HL-60 (cell line): ENCODE results near the gene IQCE.

Experiments
- DNase-seq, 2 experiments: peaks; one replicate each; pipeline ENCODE4 v3.0.0-alpha.2; 2010 to 2020; ENCODE audit warnings: low read depth in 1 of 2, low spot score in 1 of 2
- H3K27ac ChIP-seq: fragments of 250-450 bp; sonication (Bioruptor Pico); replicated peaks from 2 replicates; pipeline ENCODE4 v1.5.1; 2020; ENCODE audit warnings: mild to moderate bottlenecking, moderate library complexity
- H3K27me3 ChIP-seq: fragments of 250-450 bp; sonication (Bioruptor Pico); 2 replicates; pipeline ENCODE4 v1.5.1; 2021; ENCODE audit warnings: mild to moderate bottlenecking, moderate library complexity; ENCODE audit not compliant: insufficient read depth, poor library complexity, severe bottlenecking
- H3K4me3 ChIP-seq: replicated peaks from 2 replicates; pipeline ENCODE4 v1.5.1; 2011; ENCODE audit warnings: mild to moderate bottlenecking, control low read depth, low read length; ENCODE audit not compliant: insufficient read depth
- GABPA ChIP-seq: IDR thresholded peaks from 2 replicates; pipeline ENCODE4 v1.6.1; 2012; ENCODE audit warnings: low read depth
- POLR2AphosphoS5 ChIP-seq: IDR thresholded peaks from 2 replicates; pipeline ENCODE4 v1.6.1; 2012; ENCODE audit warnings: low read depth
- SPI1 ChIP-seq: IDR thresholded peaks from 2 replicates; pipeline ENCODE4 v1.6.1; 2012; ENCODE audit warnings: low read depth, mild to moderate bottlenecking, borderline replicate concordance
- TF ChIP-seq, protein P1 (sequence below): IDR thresholded peaks from 2 replicates; pipeline ENCODE4 v1.6.1; 2012; ENCODE audit warnings: low read depth; ENCODE audit not compliant: insufficient replicate concordance
- TF ChIP-seq, protein P2 (sequence below): IDR thresholded peaks from one replicate; pipeline ENCODE4 v1.5.1; 2011; ENCODE audit warnings: low read length, control low read depth, inconsistent platforms; ENCODE audit not compliant: insufficient read depth

Gene IQCE

DNA sequence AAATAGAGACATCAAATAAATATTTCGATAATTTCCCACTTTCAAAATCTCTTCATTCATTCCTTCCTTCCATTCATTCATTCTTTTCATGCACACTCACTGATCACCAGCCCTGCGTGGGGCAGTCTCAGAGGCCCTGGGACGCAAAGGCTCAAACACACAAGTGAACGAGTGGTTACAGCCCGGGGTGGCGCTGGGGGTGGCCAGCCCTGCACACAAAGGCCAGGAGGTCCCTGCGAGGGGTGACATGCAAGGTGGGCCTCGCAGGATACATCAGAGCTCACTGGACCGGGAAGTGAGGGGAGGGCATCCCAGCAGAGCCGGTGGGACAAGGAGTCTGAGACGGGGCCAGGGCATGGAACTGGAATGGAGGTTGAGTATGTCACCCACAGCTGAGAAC is 43.1 kb downstream of the IQCE start:
- H3K4me3 ChIP-seq, result no peak overlapping the region
- no peaks in the 10 kb centered on the region for H3K27me3 ChIP-seq
- no peak for TF ChIP-seq SPI1
- TF ChIP-seq, protein P1, sequence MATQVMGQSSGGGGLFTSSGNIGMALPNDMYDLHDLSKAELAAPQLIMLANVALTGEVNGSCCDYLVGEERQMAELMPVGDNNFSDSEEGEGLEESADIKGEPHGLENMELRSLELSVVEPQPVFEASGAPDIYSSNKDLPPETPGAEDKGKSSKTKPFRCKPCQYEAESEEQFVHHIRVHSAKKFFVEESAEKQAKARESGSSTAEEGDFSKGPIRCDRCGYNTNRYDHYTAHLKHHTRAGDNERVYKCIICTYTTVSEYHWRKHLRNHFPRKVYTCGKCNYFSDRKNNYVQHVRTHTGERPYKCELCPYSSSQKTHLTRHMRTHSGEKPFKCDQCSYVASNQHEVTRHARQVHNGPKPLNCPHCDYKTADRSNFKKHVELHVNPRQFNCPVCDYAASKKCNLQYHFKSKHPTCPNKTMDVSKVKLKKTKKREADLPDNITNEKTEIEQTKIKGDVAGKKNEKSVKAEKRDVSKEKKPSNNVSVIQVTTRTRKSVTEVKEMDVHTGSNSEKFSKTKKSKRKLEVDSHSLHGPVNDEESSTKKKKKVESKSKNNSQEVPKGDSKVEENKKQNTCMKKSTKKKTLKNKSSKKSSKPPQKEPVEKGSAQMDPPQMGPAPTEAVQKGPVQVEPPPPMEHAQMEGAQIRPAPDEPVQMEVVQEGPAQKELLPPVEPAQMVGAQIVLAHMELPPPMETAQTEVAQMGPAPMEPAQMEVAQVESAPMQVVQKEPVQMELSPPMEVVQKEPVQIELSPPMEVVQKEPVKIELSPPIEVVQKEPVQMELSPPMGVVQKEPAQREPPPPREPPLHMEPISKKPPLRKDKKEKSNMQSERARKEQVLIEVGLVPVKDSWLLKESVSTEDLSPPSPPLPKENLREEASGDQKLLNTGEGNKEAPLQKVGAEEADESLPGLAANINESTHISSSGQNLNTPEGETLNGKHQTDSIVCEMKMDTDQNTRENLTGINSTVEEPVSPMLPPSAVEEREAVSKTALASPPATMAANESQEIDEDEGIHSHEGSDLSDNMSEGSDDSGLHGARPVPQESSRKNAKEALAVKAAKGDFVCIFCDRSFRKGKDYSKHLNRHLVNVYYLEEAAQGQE, result no peak
- no peak for TF ChIP-seq POLR2AphosphoS5
- no peak for TF ChIP-seq GABPA
- TF ChIP-seq, protein P2, sequence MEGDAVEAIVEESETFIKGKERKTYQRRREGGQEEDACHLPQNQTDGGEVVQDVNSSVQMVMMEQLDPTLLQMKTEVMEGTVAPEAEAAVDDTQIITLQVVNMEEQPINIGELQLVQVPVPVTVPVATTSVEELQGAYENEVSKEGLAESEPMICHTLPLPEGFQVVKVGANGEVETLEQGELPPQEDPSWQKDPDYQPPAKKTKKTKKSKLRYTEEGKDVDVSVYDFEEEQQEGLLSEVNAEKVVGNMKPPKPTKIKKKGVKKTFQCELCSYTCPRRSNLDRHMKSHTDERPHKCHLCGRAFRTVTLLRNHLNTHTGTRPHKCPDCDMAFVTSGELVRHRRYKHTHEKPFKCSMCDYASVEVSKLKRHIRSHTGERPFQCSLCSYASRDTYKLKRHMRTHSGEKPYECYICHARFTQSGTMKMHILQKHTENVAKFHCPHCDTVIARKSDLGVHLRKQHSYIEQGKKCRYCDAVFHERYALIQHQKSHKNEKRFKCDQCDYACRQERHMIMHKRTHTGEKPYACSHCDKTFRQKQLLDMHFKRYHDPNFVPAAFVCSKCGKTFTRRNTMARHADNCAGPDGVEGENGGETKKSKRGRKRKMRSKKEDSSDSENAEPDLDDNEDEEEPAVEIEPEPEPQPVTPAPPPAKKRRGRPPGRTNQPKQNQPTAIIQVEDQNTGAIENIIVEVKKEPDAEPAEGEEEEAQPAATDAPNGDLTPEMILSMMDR, result no peak
- no peak for DNase-seq
- no peak overlapping the region for H3K27ac ChIP-seq

DNA sequence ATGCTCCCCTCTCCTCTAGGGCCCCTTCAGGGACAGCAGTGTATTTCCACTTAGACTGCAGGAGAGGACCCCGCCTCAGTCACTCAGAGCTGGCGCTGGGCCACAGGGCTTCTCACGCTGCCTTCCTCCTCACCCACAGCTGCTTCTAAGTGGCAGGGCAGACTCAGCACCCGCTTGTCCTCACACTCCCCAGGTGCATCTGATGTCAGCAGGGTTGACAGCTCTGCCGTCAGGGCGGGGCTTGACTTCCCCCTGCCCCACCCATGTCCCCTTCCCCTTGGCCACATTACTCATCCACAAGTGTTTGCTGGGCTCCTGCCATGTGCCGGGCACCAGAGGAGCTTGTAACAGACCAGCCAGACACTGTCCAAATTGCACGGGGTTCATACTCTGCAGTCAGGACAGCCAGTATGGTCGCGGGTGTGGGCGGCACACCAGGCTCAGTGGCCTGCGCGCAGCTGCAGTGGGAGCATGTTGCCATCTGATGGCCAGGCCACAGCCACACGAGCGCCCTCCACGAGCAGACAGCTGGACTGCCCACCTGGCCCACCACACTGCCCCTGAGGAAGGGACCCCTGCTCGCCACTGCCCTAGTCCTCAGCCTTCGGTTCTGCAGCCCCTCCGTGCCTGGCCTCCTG is 43.7 kb downstream of the IQCE start:
- Histone ChIP-seq H3K4me3 (no peak overlapping the region), H3K27me3 (no peaks in the 10 kb centered on the region), H3K27ac (no peak overlapping the region)
- DNase-seq, result no peak
- TF ChIP-seq POLR2AphosphoS5 (no peak), SPI1 (no peak), GABPA (no peak)
- TF ChIP-seq, protein P2, result no peak
- TF ChIP-seq, protein P1, result no peak

DNA sequence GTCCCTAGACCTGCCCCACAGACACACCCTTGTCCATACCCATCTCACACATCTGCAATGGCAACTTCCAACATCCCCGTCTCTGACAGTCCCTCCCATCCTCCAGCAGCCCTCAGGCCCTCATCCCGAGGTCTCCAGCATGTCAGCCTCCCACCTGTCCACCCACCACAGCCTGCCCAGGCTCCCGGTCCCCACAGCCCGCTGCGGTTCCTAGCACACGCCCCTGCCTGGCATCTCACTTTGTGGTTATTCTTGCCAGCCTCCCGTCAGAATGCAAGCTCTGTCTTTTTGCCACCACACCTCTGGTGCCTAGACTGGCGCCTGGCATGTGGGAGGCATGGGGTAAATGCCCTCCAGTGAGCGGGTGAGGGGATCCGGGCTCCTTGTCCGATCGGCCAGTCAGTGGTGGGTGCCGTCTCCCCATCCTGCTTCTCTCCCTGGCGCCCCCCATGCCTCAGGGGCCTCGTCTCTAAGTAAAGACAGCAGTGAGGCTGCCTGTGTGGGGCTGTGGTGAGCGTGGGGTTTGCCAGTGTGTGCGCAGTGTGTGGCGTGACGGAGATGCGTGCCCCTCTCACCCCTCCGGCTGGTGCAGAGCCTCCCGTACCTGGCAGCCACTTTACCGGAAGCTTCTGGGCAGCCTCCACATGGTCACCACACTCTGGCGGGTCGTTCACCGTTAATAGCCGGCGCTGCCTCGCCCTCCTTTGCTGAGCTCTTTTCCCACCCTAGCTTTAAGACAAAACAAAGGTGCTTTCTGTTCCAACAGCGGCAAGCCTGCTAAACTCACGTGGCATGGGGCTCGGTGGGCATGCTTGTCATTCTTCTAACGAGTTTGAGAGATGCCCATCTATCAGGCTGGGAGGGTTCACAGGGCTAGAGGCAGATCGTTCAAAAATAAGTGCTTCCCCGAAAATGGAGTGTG is 44.5 kb downstream of the IQCE start:
- H3K4me3 ChIP-seq, result no peak overlapping the region
- TF ChIP-seq GABPA (no peak), SPI1 (no peak), POLR2AphosphoS5 (no peak)
- TF ChIP-seq, protein P2, result no peak
- TF ChIP-seq, protein P1, result no peak
- H3K27ac ChIP-seq, result no peak overlapping the region
- DNase-seq, result no peak
- no peaks in the 10 kb centered on the region for H3K27me3 ChIP-seq
